GM12801 (cell line): ENCODE results near the gene SNN.

ENCODE experiments used
- CTCF ChIP-seq: IDR thresholded peaks from one replicate; pipeline ENCODE4 v1.5.1; 2011; ENCODE audit warnings: control low read depth; ENCODE audit not compliant: insufficient read length; ENCODE audit errors: extremely low read depth

The SNN gene

GRCh38 chr16:11668623-11669379 lies 546 bp downstream of the SNN start:
- no peak for TF ChIP-seq CTCF

- TF ChIP-seq CTCF: no peak
Measured at GRCh38 chr16:11669380-11670146, 1.3 kb downstream of the SNN start.

GRCh38 chr16:11670171-11671131 lies 2.2 kb downstream of the SNN start:
- TF ChIP-seq CTCF: no peak

GRCh38 chr16:11671271-11671670 lies 3.0 kb downstream of the SNN start:
- no peak for TF ChIP-seq CTCF

- no peak for TF ChIP-seq CTCF
Measured at GRCh38 chr16:11671676-11672075, 3.4 kb downstream of the SNN start.

GRCh38 chr16:11672206-11673090 lies 4.2 kb downstream of the SNN start:
- TF ChIP-seq CTCF: no peak
